Measurements from ENCODE around the gene MAX.

MAX gene

GRCh38 chr14:65071544-65071943 is 30.8 kb downstream of the MAX start:
- H3K27me3 Mint-ChIP-seq = no peaks in the 10 kb centered on the region
- H3K27ac Mint-ChIP-seq = no peak overlapping the region
- H3K4me1 Mint-ChIP-seq (ENCODE audit: low read depth) = peaks cover 15% of the 10 kb centered on the region
- H3K9me3 Mint-ChIP-seq = no peaks in the 10 kb centered on the region
- H3K4me3 Mint-ChIP-seq = no peak overlapping the region
- peaks cover 38% of the 10 kb centered on the region for H3K36me3 Mint-ChIP-seq (ENCODE audit: low read depth)

- no peaks in the 10 kb centered on the region for H3K27me3 Mint-ChIP-seq
- H3K36me3 Mint-ChIP-seq (ENCODE audit: low read depth) = peaks cover 38% of the 10 kb centered on the region
- peaks cover 12% of the 10 kb centered on the region for H3K4me1 Mint-ChIP-seq (ENCODE audit: low read depth)
- H3K27ac Mint-ChIP-seq = no peak overlapping the region
- H3K9me3 Mint-ChIP-seq = no peaks in the 10 kb centered on the region
- no peak overlapping the region for H3K4me3 Mint-ChIP-seq
Measured at GRCh38 chr14:65070471-65070976, 31.8 kb downstream of the MAX start.

- Mint-ChIP-seq H3K4me1 (ENCODE audit: low read depth) (peaks cover 6% of the 10 kb centered on the region), H3K36me3 (ENCODE audit: low read depth) (peaks cover 38% of the 10 kb centered on the region), H3K9me3 (no peaks in the 10 kb centered on the region), H3K27me3 (no peaks in the 10 kb centered on the region), H3K27ac (no peak overlapping the region), H3K4me3 (no peak overlapping the region)
Measured at GRCh38 chr14:65069874-65070413, 32.4 kb downstream of the MAX start.

GRCh38 chr14:65065719-65066118 is 36.6 kb downstream of the MAX start:
- peaks cover 68% of the 10 kb centered on the region for H3K36me3 Mint-ChIP-seq (ENCODE audit: low read depth)
- no peaks in the 10 kb centered on the region for H3K9me3 Mint-ChIP-seq
- H3K27ac Mint-ChIP-seq = no peak overlapping the region
- no peak overlapping the region for H3K4me3 Mint-ChIP-seq
- H3K4me1 Mint-ChIP-seq (ENCODE audit: low read depth) = no peaks in the 10 kb centered on the region
- no peaks in the 10 kb centered on the region for H3K27me3 Mint-ChIP-seq

GRCh38 chr14:65062096-65063075 is 39.9 kb downstream of the MAX start:
- no peaks in the 10 kb centered on the region for H3K9me3 Mint-ChIP-seq
- H3K27ac Mint-ChIP-seq = no peak overlapping the region
- peaks cover 82% of the 10 kb centered on the region for H3K36me3 Mint-ChIP-seq (ENCODE audit: low read depth)
- no peak overlapping the region for H3K4me3 Mint-ChIP-seq
- H3K4me1 Mint-ChIP-seq (ENCODE audit: low read depth) = no peaks in the 10 kb centered on the region
- no peaks in the 10 kb centered on the region for H3K27me3 Mint-ChIP-seq

- H3K4me3 Mint-ChIP-seq = no peak overlapping the region
- H3K36me3 Mint-ChIP-seq (ENCODE audit: low read depth) = peaks cover 67% of the 10 kb centered on the region
- H3K27ac Mint-ChIP-seq = no peak overlapping the region
- no peaks in the 10 kb centered on the region for H3K27me3 Mint-ChIP-seq
- no peaks in the 10 kb centered on the region for H3K4me1 Mint-ChIP-seq (ENCODE audit: low read depth)
- H3K9me3 Mint-ChIP-seq = no peaks in the 10 kb centered on the region
Measured at GRCh38 chr14:65057695-65058094, 44.6 kb downstream of the MAX start.

GRCh38 chr14:65054471-65055085 is 47.7 kb downstream of the MAX start:
- Mint-ChIP-seq H3K9me3 (no peaks in the 10 kb centered on the region), H3K4me1 (ENCODE audit: low read depth) (no peaks in the 10 kb centered on the region), H3K36me3 (ENCODE audit: low read depth) (peaks cover 51% of the 10 kb centered on the region), H3K4me3 (no peak overlapping the region), H3K27me3 (no peaks in the 10 kb centered on the region), H3K27ac (no peak overlapping the region)

- Mint-ChIP-seq H3K36me3 (ENCODE audit: low read depth) (peaks cover 44% of the 10 kb centered on the region), H3K4me3 (no peak overlapping the region), H3K27me3 (no peaks in the 10 kb centered on the region), H3K4me1 (ENCODE audit: low read depth) (no peaks in the 10 kb centered on the region), H3K27ac (no peak overlapping the region), H3K9me3 (no peaks in the 10 kb centered on the region)
Measured at GRCh38 chr14:65053466-65053865, 48.9 kb downstream of the MAX start.

GRCh38 chr14:65052832-65053231 is 49.5 kb downstream of the MAX start:
- no peaks in the 10 kb centered on the region for H3K9me3 Mint-ChIP-seq
- H3K27ac Mint-ChIP-seq = peak overlapping the region; percentile 6

GRCh38 chr14:65045709-65046108 is 56.6 kb downstream of the MAX start:
- Mint-ChIP-seq H3K36me3 (ENCODE audit: low read depth) (peaks cover 47% of the 10 kb centered on the region), H3K4me1 (ENCODE audit: low read depth) (peaks cover 10% of the 10 kb centered on the region), H3K9me3 (no peaks in the 10 kb centered on the region), H3K4me3 (no peak overlapping the region), H3K27me3 (no peaks in the 10 kb centered on the region), H3K27ac (no peak overlapping the region)

More at GRCh38 chr14:65052832-65053231, 49.5 kb downstream of the MAX start:
- Mint-ChIP-seq H3K27me3 (no peaks in the 10 kb centered on the region), H3K36me3 (ENCODE audit: low read depth) (peaks cover 38% of the 10 kb centered on the region), H3K4me3 (no peak overlapping the region), H3K4me1 (ENCODE audit: low read depth) (peaks cover under 1% of the 10 kb centered on the region)

GRCh38 chr14:65045006-65045405 is 57.3 kb downstream of the MAX start:
- no peaks in the 10 kb centered on the region for H3K9me3 Mint-ChIP-seq
- H3K27ac Mint-ChIP-seq = peak overlapping the region; percentile 11
- no peaks in the 10 kb centered on the region for H3K27me3 Mint-ChIP-seq
- no peak overlapping the region for H3K4me3 Mint-ChIP-seq
- peaks cover 10% of the 10 kb centered on the region for H3K4me1 Mint-ChIP-seq (ENCODE audit: low read depth)
- H3K36me3 Mint-ChIP-seq (ENCODE audit: low read depth) = peaks cover 48% of the 10 kb centered on the region

GRCh38 chr14:65044596-65044959 is 57.7 kb downstream of the MAX start:
- H3K4me3 Mint-ChIP-seq = no peak overlapping the region
- H3K27ac Mint-ChIP-seq = peak overlapping the region; percentile 11
- no peaks in the 10 kb centered on the region for H3K9me3 Mint-ChIP-seq
- H3K27me3 Mint-ChIP-seq = no peaks in the 10 kb centered on the region
- H3K4me1 Mint-ChIP-seq (ENCODE audit: low read depth) = peaks cover 10% of the 10 kb centered on the region
- peaks cover 48% of the 10 kb centered on the region for H3K36me3 Mint-ChIP-seq (ENCODE audit: low read depth)

- Mint-ChIP-seq H3K36me3 (ENCODE audit: low read depth) (peaks cover 48% of the 10 kb centered on the region), H3K4me3 (no peak overlapping the region), H3K9me3 (no peaks in the 10 kb centered on the region), H3K4me1 (ENCODE audit: low read depth) (peaks cover 10% of the 10 kb centered on the region), H3K27me3 (no peaks in the 10 kb centered on the region), H3K27ac (no peak overlapping the region)
Measured at GRCh38 chr14:65043893-65044595, 58.3 kb downstream of the MAX start.

GRCh38 chr14:65042731-65043372 is 59.5 kb downstream of the MAX start:
- Mint-ChIP-seq H3K4me1 (ENCODE audit: low read depth) (peaks cover 10% of the 10 kb centered on the region), H3K27ac (no peak overlapping the region), H3K9me3 (no peaks in the 10 kb centered on the region), H3K27me3 (no peaks in the 10 kb centered on the region), H3K36me3 (ENCODE audit: low read depth) (peaks cover 52% of the 10 kb centered on the region), H3K4me3 (no peak overlapping the region)

All from stimulated activated naive CD8-positive, alpha-beta T cell treated with anti-CD3 and anti-CD28 coated beads, Interleukin-15, Interleukin-2, amounts not matched to agents 100 ng/mL and 50 ng/mL, for 24 hours (primary cell).